Measurements from ENCODE around the gene MEF2A.

Gene MEF2A

DNA sequence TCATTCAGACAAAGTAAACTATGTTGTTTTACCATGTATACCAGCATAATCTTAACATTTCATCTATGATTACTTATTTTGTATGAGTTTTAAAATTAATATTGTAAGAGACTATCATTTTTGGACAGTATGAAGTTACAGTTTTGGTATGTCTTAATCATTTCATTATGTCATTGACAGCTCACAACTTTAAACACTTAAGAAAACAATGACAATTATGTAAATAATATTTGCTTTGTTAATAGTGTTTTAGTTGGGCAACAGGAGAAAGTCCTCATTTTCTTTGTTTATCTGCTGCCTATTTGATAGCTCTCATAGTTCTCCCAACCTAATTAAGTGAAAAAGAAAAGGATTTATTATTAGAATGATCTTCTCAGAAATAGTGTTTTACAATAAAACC, 80.2 kb downstream of the MEF2A start:
- TF ChIP-seq BACH2 (CRISPR knock-in tag; IDR thresholded peaks at IDR 0.05; ENCODE audit: borderline replicate concordance) (no peak), OSR1 (CRISPR knock-in tag; IDR thresholded peaks at IDR 0.05) (no peak), ISL1 (CRISPR knock-in tag; IDR thresholded peaks at IDR 0.05) (no peak), ZNF70 (CRISPR knock-in tag; IDR thresholded peaks at IDR 0.05) (no peak), ZC3H10 (CRISPR knock-in tag; IDR thresholded peaks at IDR 0.05) (no peak), PPARA (CRISPR knock-in tag; IDR thresholded peaks at IDR 0.05; ENCODE audit: borderline replicate concordance) (no peak), ZFP3 (CRISPR knock-in tag; IDR thresholded peaks at IDR 0.05) (no peak), ZFP30 (CRISPR knock-in tag; IDR thresholded peaks at IDR 0.05) (no peak), GLIS3 (CRISPR knock-in tag; IDR thresholded peaks at IDR 0.05) (no peak), RARB (CRISPR knock-in tag; IDR thresholded peaks at IDR 0.05) (no peak), ESRRG (CRISPR knock-in tag; IDR thresholded peaks at IDR 0.05) (no peak), ZNF8 (CRISPR knock-in tag; IDR thresholded peaks at IDR 0.05) (no peak)
- TF ChIP-seq, protein P1, sequence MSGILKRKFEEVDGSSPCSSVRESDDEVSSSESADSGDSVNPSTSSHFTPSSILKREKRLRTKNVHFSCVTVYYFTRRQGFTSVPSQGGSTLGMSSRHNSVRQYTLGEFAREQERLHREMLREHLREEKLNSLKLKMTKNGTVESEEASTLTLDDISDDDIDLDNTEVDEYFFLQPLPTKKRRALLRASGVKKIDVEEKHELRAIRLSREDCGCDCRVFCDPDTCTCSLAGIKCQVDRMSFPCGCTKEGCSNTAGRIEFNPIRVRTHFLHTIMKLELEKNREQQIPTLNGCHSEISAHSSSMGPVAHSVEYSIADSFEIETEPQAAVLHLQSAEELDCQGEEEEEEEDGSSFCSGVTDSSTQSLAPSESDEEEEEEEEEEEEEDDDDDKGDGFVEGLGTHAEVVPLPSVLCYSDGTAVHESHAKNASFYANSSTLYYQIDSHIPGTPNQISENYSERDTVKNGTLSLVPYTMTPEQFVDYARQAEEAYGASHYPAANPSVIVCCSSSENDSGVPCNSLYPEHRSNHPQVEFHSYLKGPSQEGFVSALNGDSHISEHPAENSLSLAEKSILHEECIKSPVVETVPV (CRISPR knock-in tag; IDR thresholded peaks at IDR 0.05), result no peak
- TF ChIP-seq, protein P2, sequence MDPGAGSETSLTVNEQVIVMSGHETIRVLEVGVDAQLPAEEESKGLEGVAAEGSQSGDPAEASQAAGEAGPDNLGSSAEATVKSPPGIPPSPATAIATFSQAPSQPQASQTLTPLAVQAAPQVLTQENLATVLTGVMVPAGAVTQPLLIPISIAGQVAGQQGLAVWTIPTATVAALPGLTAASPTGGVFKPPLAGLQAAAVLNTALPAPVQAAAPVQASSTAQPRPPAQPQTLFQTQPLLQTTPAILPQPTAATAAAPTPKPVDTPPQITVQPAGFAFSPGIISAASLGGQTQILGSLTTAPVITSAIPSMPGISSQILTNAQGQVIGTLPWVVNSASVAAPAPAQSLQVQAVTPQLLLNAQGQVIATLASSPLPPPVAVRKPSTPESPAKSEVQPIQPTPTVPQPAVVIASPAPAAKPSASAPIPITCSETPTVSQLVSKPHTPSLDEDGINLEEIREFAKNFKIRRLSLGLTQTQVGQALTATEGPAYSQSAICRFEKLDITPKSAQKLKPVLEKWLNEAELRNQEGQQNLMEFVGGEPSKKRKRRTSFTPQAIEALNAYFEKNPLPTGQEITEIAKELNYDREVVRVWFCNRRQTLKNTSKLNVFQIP (CRISPR knock-in tag; IDR thresholded peaks at IDR 0.05; ENCODE audit: borderline replicate concordance, low read depth), result no peak
- TF ChIP-seq, protein P3, sequence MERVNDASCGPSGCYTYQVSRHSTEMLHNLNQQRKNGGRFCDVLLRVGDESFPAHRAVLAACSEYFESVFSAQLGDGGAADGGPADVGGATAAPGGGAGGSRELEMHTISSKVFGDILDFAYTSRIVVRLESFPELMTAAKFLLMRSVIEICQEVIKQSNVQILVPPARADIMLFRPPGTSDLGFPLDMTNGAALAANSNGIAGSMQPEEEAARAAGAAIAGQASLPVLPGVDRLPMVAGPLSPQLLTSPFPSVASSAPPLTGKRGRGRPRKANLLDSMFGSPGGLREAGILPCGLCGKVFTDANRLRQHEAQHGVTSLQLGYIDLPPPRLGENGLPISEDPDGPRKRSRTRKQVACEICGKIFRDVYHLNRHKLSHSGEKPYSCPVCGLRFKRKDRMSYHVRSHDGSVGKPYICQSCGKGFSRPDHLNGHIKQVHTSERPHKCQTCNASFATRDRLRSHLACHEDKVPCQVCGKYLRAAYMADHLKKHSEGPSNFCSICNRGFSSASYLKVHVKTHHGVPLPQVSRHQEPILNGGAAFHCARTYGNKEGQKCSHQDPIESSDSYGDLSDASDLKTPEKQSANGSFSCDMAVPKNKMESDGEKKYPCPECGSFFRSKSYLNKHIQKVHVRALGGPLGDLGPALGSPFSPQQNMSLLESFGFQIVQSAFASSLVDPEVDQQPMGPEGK (CRISPR knock-in tag; IDR thresholded peaks at IDR 0.05; ENCODE audit: borderline replicate concordance), result no peak
- TF ChIP-seq, protein P4, sequence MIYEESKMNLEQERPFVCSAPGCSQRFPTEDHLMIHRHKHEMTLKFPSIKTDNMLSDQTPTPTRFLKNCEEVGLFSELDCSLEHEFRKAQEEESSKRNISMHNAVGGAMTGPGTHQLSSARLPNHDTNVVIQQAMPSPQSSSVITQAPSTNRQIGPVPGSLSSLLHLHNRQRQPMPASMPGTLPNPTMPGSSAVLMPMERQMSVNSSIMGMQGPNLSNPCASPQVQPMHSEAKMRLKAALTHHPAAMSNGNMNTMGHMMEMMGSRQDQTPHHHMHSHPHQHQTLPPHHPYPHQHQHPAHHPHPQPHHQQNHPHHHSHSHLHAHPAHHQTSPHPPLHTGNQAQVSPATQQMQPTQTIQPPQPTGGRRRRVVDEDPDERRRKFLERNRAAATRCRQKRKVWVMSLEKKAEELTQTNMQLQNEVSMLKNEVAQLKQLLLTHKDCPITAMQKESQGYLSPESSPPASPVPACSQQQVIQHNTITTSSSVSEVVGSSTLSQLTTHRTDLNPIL (CRISPR knock-in tag; IDR thresholded peaks at IDR 0.05; ENCODE audit: low read depth), result no peak
- no peak for ATAC-seq

DNA sequence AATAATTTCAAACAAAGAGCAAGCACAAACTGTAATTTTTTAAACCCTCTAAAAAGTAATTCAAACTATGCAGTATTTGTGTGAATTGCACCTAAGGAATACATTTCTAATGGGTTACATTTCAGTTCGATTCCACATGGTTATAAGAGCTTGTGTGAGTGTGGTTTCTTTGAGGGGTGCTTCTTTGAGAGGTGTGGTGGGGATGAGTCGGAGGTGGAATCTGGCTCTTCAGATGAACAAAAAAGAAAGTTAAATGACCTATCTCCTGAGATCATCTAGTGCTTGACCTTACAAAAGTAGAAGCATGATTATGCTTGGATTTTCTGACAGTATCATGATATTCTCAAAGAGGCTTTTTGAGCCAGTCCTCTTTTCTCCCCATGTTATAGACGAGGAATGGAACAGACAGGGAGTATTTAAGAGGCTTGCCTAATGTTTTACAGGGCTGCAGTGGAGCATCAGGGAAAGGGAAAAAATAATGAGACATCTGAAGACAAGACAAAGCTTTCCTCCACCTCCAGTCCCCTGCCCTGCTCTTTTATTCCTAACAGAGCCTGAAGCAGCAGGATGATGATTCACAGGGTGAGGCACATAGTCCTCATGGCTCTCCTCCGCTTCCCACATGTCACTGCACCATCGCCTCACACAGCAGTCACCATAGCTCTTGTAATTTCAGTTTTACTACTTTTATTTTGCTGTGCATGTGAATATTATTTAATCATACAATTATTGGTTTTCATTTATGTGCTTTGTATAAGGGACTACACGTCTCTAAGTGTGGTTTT, 85.4 kb downstream of the MEF2A start:
- TF ChIP-seq ZFP3 (CRISPR knock-in tag; IDR thresholded peaks at IDR 0.05), result no peak
- TF ChIP-seq ZNF8 (CRISPR knock-in tag; IDR thresholded peaks at IDR 0.05), result no peak
- TF ChIP-seq CSDC2 (CRISPR knock-in tag; IDR thresholded peaks at IDR 0.05), result no peak
- no peak for TF ChIP-seq ARNTL (CRISPR knock-in tag; IDR thresholded peaks at IDR 0.05; ENCODE audit: borderline replicate concordance, low read depth)
- no peak for TF ChIP-seq ESRRG (CRISPR knock-in tag; IDR thresholded peaks at IDR 0.05)
- no peak for TF ChIP-seq OSR1 (CRISPR knock-in tag; IDR thresholded peaks at IDR 0.05)
- TF ChIP-seq, protein P2 (CRISPR knock-in tag; IDR thresholded peaks at IDR 0.05; ENCODE audit: borderline replicate concordance, low read depth), result no peak
- no peak for TF ChIP-seq ZC3H10 (CRISPR knock-in tag; IDR thresholded peaks at IDR 0.05)
- ATAC-seq, result peak; percentile 67

DNA sequence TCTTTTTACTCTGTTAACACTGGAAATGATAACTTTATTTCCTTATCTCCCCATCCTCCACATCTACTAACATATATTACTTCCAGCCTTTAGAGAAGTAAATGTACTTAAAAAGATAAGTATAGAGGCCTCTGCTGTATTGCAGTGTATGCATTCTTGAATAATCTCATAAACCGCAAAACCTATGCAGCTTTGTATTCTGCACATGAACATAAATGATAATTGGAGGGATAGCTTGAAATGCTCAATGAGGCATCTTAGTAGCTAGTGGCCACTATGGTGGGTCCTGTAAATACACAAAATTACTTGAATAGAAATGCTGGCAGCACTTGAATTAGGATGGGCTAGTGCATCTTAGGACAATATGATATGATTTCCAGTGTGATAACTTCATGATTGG, 90.4 kb downstream of the MEF2A start:
- ATAC-seq, result no peak
- TF ChIP-seq, protein P5, sequence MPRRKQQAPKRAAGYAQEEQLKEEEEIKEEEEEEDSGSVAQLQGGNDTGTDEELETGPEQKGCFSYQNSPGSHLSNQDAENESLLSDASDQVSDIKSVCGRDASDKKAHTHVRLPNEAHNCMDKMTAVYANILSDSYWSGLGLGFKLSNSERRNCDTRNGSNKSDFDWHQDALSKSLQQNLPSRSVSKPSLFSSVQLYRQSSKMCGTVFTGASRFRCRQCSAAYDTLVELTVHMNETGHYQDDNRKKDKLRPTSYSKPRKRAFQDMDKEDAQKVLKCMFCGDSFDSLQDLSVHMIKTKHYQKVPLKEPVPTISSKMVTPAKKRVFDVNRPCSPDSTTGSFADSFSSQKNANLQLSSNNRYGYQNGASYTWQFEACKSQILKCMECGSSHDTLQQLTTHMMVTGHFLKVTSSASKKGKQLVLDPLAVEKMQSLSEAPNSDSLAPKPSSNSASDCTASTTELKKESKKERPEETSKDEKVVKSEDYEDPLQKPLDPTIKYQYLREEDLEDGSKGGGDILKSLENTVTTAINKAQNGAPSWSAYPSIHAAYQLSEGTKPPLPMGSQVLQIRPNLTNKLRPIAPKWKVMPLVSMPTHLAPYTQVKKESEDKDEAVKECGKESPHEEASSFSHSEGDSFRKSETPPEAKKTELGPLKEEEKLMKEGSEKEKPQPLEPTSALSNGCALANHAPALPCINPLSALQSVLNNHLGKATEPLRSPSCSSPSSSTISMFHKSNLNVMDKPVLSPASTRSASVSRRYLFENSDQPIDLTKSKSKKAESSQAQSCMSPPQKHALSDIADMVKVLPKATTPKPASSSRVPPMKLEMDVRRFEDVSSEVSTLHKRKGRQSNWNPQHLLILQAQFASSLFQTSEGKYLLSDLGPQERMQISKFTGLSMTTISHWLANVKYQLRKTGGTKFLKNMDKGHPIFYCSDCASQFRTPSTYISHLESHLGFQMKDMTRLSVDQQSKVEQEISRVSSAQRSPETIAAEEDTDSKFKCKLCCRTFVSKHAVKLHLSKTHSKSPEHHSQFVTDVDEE (CRISPR knock-in tag; IDR thresholded peaks at IDR 0.05), result no peak
- no peak for TF ChIP-seq ZNF8 (CRISPR knock-in tag; IDR thresholded peaks at IDR 0.05)
